GM15510 (cell line): ENCODE results near the gene IL19.

Source experiments
- POLR2A ChIP-seq: IDR thresholded peaks from 3 replicates; pipeline ENCODE4 v1.6.1; 2011; ENCODE audit warnings: borderline replicate concordance; ENCODE audit not compliant: insufficient read length; ENCODE audit errors: extremely low read depth

Gene IL19

DNA sequence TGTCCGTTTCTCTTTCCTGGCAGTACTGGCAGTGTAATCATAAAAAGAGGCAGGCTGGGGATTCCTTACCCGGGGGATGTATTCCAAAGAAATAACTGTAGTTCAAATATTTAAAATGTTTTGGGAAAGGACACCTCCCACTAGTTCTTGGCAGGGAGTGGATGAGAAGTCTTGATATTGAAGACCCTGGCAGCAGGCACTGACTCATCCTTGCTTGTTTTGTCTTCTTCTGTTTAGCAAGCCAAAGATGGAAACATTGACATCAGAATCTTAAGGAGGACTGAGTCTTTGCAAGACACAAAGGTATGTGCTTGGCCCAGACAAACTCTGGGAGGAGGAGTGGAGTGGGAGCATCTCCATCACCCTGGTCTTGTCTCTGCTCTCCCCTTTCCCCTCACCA, 95.5 kb downstream of the IL19 start:
- TF ChIP-seq POLR2A: no peak

DNA sequence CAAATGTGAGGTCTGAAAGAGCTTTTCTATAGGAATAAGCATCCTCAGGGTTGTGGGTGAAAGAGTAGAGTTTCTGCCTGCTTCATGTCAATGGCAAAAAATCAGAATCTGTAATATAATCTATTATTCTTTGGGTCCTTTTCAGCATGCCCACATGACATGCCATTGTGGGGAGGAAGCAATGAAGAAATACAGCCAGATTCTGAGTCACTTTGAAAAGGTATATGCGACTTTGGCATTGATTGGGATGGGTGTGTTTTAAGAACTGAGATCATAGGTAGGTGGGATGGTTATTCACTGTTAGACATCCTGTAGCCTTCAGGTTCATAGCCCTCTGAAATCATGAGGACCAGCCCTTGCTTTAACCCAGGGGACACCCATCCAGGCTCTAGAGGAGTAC, 96.7 kb downstream of the IL19 start:
- no peak for TF ChIP-seq POLR2A

DNA sequence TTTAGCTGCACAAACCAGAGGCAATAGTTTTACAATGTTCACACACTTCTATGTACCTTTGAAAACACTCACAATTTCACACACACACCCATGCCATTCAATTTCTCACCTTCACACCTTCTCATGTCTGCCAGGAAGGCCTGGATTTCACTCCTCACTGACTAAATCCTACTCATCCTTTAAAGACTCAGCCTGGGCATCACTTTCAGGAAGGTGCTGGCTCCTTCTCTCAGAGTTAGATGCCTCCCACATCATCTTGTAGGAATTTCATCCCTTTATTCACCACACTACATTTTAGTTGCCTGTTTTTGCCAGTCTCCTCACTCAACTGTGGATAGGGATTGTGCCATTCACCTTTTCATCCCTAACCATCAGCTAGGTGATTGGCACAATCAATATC, 97.1 kb downstream of the IL19 start:
- TF ChIP-seq POLR2A: no peak

DNA sequence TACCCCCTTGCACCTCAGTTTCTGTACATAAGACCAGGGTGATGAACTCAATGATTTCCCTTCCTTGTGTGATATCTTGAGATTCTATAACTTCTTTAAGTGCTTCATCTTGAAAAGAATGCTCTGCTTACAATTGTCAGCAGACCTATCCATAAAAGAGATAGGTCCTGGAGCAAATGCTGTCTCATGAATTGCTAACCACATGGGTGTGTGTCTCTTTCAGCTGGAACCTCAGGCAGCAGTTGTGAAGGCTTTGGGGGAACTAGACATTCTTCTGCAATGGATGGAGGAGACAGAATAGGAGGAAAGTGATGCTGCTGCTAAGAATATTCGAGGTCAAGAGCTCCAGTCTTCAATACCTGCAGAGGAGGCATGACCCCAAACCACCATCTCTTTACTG, 97.7 kb downstream of the IL19 start:
- no peak for TF ChIP-seq POLR2A

DNA sequence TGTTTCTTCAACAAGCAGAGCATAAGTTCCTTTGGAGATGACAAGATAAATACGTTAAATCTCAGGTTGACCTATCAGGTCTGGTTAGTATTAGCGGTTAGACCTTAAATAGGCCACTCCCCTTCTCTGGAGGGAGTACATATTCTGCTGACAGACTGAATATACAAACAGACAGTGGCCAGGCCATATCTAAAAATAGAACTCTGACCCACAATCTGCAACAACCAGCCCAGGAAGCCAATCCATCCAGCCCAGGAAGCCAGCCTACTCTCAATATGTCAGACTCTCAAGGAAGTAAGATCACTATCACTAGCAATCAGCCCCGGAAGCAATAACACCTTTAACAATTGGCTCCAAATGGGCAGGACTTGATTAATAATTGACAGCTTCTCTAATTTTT, 101.6 kb downstream of the IL19 start:
- TF ChIP-seq POLR2A: no peak

GRCh38 chr1:206873603-206874188, 103.1 kb downstream of the IL19 start:
- TF ChIP-seq POLR2A: no peak

GRCh38 chr1:206875752-206876377, 105.3 kb downstream of the IL19 start:
- no peak for TF ChIP-seq POLR2A

GRCh38 chr1:206878456-206878855, 107.9 kb downstream of the IL19 start:
- TF ChIP-seq POLR2A: no peak

GRCh38 chr1:206880314-206880713, 109.7 kb downstream of the IL19 start:
- TF ChIP-seq POLR2A: no peak

- TF ChIP-seq POLR2A: no peak
These were observed 112.0 kb downstream of the IL19 start for GRCh38 chr1:206882555-206882954.

DNA sequence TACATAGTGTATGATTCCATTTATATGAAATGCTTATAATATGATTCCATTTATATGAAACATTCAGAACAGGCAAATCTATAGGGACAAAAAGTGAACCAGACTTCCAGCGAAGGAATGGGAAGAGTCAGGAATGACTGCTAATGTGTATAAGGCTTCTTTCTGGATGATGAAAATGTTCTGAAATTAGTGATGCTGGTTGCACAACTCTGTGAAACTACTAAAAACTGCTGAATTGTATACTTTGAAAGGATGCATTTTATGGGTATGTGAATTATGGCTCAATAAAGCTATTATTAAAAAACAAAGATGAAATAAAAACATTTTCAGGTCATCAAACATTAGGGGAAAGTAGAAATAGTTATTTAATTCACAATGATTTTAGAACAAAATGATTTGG, 112.6 kb downstream of the IL19 start:
- no peak for TF ChIP-seq POLR2A

DNA sequence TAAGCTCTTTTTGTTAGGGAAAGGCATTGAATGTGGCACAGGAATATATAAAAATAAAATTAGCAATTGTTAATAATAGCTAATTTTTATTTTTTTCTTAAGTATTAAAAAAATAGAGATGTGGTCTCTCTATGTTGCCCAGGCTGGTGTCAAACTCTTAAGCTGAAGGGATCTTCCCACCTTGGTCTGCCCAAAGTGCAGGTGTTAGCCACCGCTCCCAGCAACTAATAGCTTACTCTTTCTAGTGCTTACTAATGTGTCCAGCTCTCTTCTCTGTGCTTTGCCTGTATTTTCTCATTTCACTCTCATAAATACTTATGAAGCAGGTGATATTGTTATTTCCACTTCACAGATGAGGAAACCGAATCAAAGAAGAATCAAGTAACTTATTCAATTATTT, 113.3 kb downstream of the IL19 start:
- no peak for TF ChIP-seq POLR2A

DNA sequence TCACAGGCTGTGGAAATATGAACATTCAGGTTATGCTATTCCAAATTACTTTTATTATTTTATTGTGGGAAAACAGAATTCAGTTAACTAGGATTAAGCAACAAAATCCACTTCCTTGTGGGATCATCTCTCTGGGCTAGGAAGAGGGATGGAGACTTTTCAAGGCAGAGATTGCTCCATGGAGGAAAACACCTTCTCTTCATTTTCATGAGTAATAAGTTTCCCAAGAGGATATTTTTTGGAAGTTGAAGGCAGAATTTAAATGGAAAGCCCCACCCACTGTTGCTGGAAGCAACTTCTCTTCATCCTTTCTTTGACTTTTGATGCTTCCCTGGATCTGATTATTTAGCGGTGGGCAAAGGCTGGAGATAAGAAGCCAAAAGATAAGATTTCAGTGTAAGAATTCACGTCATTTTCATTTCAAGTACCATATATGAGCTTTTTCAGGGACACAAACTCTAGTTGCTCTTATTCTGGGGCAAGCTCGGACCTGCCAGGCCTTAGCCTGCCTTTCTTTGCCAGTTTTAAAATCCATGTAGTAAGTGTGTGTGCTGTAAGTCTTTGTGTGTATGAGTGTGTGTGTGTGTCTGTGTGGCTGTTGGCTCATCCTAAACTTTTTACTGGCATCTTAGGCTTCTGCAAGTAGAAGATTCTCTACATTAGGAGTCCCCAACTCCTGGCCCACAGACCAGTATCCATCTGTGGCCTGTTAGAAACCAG, 114.9 kb downstream of the IL19 start:
- TF ChIP-seq POLR2A: no peak

DNA sequence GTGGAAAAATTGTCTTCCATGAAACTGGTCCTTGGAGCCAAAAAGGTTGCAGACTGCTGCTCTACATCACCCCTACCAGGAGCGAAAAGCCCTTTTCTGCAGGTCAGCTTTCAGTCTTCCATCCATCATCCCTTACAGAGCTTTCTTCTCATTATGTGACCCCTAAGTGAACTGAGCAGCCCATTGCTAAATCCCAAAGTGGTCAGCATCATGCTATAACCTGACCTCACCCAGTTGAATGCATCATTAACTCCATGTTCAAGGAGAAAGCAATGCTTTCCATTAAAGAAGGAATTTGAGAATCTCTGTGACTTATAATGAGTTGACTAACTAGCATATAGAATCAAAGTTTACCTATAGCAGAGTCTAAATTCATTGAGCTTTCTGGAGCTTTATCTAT, 116.3 kb downstream of the IL19 start:
- no peak for TF ChIP-seq POLR2A

- TF ChIP-seq POLR2A: no peak
These were observed 117.1 kb downstream of the IL19 start for GRCh38 chr1:206887701-206888100.
